ENCODE results near the gene PISD. TPM values are rescaled to one million over a fixed set of nuclear protein-coding genes. Genes with fewer than 3 reads are reported as not detected.

PISD gene
- polyA plus RNA-seq, 4 donors: 29.8 to 45.7 (median 36.0) TPM

DNA sequence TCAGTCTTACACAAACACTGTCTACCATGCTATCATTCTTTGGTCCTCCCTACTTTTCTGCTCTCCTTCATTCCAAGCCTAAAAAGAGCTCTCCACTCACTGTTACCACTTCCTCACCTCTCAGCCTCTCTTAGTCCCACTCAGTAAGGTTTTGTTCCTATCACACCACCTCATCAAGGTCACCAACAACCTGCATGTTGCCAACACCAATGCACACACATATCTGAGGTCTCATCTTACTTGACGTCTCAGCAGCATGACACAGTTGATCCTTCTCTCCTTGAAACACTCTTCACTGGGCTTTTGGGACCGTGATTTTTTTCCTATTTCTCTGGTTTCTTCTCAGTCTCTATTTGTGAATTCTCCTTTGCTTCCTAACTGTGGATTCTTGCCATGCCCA is 8.1 kb downstream of the PISD start:
- DNase-seq (ENCODE audit: low read depth in 4 of 4, low spot score in 2 of 4): no peak

DNA sequence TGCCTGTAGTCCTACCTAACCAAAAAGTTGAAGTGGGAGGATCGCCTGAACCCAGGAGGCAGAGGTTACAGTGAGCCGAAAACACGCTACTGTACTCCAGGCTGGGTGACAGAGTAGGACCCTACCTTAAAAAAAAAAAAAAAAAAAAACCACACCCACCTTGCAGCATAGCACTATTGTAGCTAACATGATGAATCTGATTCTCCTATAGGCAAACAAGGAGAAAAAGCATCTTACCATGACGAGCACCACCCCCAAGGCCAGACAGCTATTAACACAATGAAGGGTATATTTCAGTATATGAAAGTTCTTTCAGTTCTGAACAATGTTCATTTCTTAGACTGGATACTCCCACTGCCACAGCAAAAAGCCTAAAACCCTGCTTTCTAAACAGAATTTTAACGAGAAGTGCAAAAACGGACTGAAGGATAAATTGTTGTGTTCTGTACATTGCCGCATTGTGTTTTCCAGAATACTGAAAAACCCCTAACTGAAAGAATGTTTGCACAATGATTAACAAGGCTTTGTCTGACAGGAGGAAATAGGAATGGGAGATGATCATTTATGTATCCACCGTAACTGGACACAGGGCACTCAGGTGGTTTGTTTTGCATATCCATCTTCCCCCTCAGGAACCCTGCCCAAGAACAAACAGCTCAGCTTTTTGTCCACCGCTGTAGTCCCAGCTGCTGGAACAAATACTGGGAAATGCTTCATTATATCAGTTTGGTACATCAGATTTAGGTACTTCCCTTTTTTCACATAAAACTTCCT is 8.9 kb downstream of the PISD start:
- DNase-seq (ENCODE audit: low read depth in 4 of 4, low spot score in 2 of 4): no peak

DNA sequence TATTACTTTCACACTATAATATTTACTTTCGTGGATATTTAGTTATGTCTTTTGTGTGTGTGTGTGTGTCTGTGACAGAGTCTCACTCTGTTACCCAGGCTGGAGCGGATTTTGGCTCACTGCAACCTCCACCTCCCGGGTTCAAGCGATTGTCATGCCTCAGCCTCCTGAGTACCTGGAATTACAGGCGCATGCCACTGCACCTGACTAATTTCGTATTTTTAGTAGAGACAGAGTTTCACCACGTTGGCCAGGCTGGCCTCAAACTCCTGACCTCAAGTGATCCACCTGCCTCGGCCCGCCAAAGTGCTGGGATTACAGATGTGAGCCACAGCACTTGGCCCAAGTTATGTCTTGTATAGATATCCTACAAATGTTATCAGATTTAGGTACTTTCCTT is 9.9 kb downstream of the PISD start:
- DNase-seq (ENCODE audit: low read depth in 4 of 4, low spot score in 2 of 4): no peak

DNA sequence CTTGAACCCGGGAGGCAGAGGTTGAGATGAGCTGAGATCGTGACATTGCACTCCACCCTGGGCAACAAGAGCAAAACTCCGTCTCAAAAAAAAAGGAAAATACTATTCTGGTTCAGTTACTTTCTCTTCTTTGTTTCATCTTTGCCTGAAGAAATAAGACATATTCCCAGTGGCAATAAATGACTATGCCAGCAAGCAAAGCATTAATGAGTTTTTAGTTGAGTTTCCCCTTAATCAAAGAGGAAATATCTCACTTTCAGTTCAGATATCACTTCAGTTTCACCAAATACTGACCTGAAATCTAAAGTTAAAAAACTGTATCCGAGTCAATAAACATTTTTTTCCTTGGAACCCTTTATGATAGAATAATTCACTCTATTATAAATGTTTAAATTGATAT is 10.4 kb downstream of the PISD start:
- DNase-seq (ENCODE audit: low read depth in 4 of 4, low spot score in 2 of 4): no peak

DNA sequence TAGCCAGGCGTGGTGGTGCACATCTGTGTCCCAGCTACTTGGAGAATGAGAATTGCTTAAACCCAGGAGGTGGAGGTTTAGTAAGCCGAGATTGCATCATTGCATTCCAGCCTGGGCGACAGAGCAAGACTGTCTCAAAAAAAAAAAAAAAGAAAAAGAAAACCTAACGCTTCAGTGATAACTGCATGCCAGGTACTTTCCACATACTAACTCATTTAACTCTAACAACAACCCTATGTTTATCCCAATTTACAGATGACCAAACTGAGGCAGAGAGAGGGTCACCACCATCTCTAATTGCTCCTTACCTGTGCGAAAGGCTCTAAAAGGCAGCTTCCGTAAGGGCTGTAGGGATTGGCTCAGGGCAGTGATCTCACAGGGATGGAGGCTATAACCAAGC is 11.6 kb downstream of the PISD start:
- no peak for DNase-seq (ENCODE audit: low read depth in 4 of 4, low spot score in 2 of 4)

DNA sequence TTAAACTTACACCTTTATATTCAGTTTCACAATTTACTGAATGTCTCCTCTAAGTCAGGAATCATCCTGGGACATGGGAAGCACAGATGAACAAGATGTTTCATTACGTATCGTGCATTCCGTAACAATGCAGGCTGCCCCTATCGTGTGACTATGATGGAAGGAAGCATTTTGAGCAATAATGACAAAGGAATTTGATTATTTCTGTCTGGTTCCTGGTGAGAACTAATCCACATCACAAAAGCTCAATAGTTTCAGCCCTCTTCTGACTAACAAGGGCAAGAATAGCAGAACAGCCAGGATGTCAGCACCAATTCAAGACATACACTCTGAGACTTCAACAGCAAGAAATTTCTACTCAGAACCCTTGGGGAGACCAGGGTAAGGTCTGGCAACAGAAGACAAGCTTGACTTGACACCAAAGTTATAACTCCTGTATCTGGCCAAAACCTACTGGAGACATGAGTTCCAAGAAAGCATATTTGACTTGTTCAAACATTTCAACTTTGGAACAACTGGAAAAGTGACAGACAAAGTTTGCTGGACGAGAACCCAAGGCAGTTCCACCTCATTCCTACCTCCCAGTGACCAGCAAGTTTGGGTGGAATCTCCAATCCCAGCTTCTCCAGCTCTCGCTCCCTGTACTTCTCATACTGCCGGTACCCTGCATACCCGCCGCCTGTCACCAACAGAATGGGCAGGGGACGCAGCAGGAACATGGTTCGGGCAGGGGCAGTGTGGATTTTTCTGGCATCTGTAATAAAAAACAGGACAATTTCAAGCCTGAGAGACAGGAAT is 14.3 kb downstream of the PISD start:
- DNase-seq (ENCODE audit: low read depth in 4 of 4, low spot score in 2 of 4): no peak

DNA sequence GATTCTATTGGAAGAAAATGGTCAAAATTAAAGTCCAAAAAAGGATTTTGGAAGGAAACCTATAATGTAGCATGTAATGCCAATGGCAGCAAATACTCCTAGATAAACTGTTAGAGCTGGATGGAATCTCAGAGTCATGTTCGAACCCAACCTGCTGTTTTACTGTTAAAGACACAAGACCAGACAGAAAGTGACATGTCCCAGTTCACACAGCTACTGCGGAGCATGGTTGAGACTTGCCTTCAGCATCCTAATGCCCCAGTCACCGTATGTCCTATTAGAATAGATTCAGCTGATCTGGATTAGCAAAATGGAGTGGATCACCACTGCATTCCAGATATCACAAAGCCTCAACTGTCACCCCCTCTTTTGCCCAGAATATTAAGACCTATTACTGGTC is 14.9 kb downstream of the PISD start:
- no peak for DNase-seq (ENCODE audit: low read depth in 4 of 4, low spot score in 2 of 4)

DNA sequence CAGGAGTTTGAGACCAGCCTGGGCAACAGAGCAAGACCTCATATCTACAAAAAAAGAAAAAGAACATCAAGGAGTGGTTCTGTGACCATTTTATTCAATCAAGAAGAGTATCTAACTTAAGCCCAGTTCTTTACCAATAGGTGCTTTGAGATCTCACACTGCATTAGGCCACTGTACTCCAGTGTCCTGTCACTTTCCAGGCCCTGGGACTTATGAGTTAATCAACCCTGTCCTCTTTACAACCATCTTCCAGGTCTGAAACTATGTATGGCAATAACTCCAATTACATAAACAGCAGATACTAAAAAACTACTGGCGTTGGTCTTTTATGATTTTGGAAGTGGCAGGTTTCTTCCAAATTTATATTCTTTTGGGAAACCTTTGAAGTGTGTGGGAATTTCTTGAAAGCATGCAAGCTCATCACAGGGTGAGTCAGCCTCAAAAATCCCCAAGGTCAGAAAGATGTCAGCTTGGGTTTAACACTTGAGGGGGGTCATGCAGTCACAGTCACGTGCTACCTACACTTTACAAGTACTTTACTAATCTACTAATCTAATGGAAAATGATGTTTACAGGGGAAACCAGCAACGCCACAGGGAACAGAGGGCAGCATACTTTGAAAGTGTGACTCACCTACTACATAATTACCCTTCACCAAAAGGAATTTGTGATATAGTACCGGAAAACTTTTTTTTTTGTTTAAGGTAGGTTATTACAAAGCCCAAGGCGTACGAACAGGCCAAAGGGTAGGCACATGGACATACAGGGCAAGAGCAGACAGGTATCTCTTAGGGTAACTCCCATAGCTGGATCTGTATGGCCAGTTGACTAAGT is 15.6 kb downstream of the PISD start:
- no peak for DNase-seq (ENCODE audit: low read depth in 4 of 4, low spot score in 2 of 4)

DNA sequence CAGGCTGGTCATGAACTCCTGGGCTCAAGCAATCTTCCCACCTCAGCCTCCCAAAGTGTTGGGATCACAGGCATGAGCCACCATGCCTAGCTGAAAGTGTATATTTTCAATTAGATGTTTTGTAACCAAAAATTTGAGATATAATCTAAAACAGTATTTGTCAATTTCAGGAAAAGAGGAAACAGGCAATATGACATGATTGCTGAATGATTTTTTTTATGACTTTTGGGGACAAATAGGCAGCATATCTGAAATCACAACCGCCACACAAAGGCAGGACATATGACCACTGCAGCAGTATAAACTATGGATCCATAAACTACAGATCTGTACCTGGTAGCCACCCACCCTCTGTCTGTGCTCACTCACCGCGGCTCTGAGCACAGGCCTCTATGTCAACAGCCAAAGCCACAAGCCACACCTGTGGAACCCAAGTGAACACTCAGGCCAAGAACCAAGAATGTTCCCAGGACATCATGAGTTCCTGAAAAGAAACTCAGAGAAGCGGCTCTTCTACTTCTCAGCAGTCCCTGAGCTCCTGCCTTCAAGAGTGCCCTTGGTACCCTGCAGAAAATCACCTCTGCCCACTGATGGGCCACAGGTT is 22.5 kb downstream of the PISD start:
- no peak for DNase-seq (ENCODE audit: low read depth in 4 of 4, low spot score in 2 of 4)

DNA sequence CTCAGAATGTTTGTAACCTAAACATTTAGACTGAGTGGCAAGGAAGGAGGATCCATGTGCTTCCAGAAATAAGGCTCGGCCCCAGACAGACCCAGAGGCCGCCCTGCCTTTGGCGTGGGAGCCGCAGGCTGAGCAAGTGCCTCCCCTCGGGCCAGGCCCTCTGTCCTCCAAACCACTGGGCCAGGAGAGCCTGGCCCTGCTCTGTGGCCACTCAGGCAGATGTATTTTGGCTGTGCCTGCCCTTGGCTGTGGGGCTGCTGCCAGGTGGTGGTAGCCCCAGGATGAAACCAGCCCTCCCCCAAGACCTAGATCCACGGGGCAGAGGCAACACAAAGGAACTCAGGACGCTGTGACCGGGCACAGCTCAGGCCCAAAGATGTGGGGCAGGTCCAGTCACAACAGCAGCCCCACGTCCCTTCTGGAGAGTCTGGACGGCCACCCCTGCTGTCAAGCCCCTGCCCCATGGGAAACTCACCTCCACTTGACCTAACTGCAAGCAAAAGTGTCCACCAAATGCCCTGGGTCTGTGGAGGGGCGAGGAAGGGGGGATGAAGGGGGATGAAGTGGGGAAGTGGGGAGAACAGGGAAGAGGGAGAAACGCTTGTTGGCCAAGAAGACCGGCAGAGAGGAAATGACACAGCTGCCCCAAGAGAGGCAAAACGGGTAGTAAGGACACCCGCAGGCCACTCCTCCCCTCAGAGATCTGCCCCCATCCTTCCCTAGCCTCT is 24.0 kb downstream of the PISD start:
- DNase-seq (ENCODE audit: low read depth in 4 of 4, low spot score in 2 of 4): no peak

DNA sequence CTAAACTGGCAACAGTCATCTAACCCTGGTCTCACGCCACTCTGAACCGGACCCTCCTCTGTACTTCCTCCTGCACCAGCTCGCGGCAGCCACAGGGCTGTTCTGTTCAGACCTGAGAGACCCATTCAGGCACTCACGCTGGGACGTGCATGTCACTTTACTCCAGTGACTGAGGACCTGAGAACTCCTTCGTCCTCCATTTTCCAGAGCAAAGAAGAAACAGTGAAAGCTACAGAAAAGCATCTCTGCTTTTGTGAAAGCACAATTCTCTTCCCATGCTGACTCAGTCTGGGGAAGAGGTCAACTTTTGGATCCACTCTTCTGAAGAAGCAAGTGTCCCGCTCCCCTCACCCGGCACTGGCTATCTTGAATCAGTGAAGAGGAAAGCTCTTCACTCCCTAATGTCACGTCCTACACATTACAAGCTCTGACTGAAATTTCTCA is 24.5 kb downstream of the PISD start:
- no peak for DNase-seq (ENCODE audit: low read depth in 4 of 4, low spot score in 2 of 4)

DNA sequence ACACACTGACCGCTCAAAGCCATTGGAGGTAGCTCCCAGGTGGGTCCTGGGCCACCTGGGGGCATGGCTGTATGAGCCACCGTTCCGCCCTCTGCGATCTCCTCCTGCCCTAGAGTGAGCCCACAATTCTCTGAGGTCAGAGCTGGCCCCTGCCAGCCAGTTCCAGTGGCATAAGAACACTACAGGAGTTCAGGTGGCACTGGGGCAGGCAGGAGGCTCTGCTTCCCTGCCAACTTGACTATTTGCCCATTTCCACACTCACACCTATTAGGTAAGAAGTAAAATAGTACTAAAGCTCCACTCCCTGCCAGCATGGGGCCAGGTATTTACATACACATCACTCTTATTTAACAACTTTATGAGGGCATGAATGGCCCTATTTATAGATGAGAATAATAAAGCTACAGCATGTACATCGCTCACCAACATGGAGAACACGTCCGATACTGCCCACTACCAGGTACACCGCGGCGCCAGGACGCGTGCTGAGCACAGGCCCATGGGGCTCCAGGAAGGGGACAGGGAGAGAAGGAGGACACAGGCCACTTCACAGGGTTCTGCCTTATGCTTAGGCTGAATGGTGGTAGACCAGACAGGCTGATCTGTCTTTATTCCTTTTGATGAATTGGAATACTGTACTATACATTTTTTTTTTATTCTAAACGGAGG is 26.2 kb downstream of the PISD start:
- no peak for DNase-seq (ENCODE audit: low read depth in 4 of 4, low spot score in 2 of 4)

DNA sequence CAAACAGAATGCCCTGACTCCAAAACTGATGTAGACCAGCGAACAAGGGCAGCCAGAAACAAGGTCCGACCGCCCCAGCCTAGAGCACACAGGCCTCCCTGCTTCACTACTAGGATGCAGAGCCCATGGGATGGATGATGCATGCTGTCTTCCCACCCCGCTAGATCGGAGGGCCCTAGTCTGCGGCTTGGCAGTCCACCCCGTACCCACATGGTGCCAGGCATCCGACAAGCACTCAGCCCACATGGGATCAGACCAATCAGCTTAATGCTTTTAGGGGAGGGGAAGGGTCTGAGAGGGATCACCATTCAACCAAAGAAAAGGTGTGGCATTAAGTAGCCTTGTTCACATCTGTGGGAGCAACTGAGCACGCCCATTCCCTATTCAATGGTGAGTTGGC is 30.6 kb downstream of the PISD start:
- no peak for DNase-seq (ENCODE audit: low read depth in 4 of 4, low spot score in 2 of 4)

DNA sequence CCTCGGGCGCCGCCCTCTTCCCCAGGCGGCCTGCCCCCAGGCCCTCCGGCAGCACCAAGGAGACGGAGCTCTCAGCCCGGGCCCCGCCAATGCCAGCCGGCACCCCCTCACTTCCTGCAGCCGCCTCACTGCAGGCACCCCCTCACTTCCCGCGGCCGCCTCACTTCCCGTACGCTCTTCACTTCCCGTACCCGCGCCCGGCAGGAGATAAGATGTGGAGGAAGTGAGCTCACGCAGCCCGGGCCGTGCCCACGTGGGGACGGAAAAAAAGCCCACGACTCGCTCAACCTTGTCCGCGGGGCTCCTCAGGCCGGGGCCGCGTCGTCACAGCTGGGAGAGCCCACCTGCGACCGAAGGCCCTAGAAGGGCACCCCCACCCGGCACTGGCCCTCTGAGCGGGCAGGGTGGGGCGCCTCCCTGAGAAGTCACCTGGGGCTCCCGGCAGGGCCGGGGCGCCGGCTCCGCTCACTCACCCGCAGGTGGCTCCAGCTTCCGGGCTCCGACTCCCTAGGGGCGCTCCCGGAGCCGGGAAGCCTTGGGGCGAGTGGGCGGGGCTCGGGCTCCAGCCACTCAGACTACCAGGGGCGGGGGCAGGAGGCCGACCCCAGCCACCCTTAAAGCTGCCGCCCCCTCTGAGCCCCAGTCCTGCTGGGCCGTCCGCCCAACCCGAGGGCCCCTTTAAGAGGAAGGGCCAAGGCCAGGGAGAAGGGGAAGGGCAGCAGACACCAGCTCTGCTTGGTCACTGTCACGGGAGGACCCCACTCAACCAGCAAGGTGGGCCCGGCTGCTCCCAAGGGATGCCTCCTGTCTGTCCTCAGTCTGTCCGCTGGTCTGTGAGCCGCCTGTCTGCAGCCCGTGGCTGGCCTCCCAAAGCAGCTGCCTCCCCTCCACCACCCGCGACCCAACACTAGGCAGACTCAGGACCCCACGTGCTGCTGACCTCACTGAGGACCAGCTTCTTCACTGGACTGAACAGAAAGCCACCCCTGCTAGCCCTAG is 31.4 kb downstream of the PISD start:
- DNase-seq (ENCODE audit: low read depth in 4 of 4, low spot score in 2 of 4): peak in 1 of 4 donors; percentile 48

DNA sequence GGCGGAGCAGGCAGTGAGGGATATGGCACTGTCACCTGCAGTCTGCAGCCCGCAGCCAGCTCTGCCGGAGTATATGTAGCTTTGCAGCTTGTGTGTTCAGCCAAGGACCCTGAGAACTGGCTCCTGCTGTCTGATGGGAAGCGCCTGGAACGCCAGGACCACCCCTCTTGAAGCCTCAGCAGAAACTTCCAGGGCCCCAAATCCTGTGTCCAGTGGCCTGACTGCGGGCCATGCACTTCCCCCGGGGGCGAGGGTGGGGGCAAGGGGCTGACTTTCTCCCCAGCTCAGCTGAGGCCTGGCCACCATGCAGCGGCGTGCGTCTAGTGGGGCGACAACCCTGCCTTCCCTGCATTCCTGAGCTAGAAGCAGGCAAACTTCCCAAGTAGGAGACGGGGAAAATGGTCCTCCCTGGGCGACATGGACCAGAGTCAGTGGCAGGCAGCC is 32.3 kb downstream of the PISD start:
- no peak for DNase-seq (ENCODE audit: low read depth in 4 of 4, low spot score in 2 of 4)

DNA sequence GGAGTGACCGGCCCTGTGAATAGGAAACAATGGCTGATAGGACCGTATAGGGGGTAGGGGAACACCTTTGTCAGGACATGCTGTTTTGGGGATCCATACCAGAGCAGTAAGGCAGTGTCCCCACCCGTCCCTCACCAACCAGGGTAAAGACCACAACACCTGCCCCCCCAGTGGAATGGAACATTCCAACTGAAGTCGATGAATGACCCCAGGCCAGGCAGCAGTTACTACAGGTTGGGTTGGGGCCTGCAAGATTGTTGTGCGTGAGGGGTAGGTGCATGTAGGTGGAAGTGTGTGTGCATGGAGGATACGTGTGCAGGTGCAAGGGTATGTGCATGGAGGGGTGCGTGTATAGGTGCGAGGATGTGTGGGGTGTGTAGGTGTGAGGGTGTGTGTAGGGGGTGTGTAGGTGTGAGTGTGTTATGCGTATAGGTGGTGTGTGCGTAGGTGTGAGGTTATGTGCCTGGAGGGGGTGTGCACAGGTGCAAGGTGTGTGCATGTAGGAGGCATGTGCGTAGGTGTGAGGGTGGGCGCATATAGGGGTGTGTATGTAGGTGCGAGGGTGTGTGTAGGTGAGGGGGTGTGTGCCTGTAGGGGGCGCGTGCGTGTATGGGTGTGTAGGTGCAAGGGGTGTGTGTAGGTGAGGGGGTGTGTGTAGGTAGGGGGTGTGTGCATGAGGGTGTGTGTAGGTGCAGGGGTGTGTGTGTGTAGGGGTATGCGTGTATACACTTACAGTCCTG is 32.9 kb downstream of the PISD start:
- DNase-seq (ENCODE audit: low read depth in 4 of 4, low spot score in 2 of 4): no peak

DNA sequence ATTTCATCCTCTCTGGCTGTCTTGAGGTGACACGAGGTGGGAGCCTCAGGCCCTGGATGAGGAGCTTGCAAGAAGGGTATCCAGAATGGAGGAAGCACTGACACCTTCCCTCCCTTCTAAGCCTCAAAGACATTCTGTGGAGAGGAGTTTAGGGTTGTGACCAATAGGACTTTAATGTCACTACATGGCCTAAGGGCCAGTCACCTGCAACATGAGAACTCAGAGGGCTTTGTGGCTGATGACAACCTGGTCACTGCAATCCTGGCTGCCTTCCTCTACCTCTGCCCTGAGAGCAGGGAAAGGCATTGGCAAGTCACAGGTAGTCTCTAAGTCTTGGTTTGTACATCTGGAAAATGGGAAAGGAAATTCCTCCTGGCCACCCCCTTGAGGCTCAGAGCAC is 33.7 kb downstream of the PISD start:
- no peak for DNase-seq (ENCODE audit: low read depth in 4 of 4, low spot score in 2 of 4)
